HepG2 (cell line): ENCODE results near the gene MVP. TPM values are rescaled to one million over a fixed set of nuclear protein-coding genes. Genes with fewer than 3 reads are reported as not detected.

Experiments
- ATAC-seq: fragments of 200-7000 bp; cut with Tn5 transposase; 3 replicates; pipeline ENCODE4 v1.9.1; 2020; ENCODE audit warnings: mild to moderate bottlenecking, moderate library complexity
- BruUV-seq: library from RNA; stranded (reverse); fragments of 400-500 nt; replicated peaks from 2 replicates; lab custom pipeline; 2021; lab: Mats Ljungman, UMichigan
- CTCF ChIA-PET: fragments of 300-600 bp; formaldehyde crosslinking; extraction: SDS; loops from one replicate; lab custom pipeline; 2021; ENCODE audit warnings: low total read pairs, inconsistent platforms, low intra/inter-chr PET ratio; lab: Yijun Ruan, JAX
- POLR2A ChIA-PET: fragments of 350-600 bp; sonication (Branson Sonifier 250); formaldehyde crosslinking; loops from one replicate; lab custom pipeline; 2020; ENCODE audit warnings: antibody characterized with exemption, inconsistent platforms; lab: Yijun Ruan, JAX
- DNase-seq: peaks from one replicate; pipeline ENCODE4 v3.0.0-alpha.2; 2015; ENCODE audit warnings: low spot score
- FAIRE-seq: peaks from 3 replicates; lab custom pipeline; 2011; peaks lifted over from hg19 to GRCh38; lab: Jason Lieb, UNC
- H2AFZ ChIP-seq: one replicate; pipeline ENCODE4 v1.6.1; 2011; ENCODE audit warnings: low read length, inconsistent platforms
- H3K27ac ChIP-seq: fragments of 300-600 bp; 3 replicates; pipeline ENCODE4 v1.8.0; 2011; ENCODE audit warnings: mixed run types, mild to moderate bottlenecking, mixed read lengths, low read length, inconsistent platforms; ENCODE audit not compliant: insufficient read depth; ENCODE audit errors: extremely low read length
- H3K27me3 ChIP-seq, 2 experiments: fragments of 200-600 bp in 1 of 2; 2 replicates in 1 of 2; 3 replicates in 1 of 2; pipeline versions ENCODE4 v1.6.0 to v1.8.0; 2011; ENCODE audit warnings: low read length in 2 of 2, mild to moderate bottlenecking in 2 of 2, moderate library complexity in 2 of 2, inconsistent platforms in 1 of 2; ENCODE audit not compliant: insufficient read depth in 2 of 2, control insufficient read depth in 1 of 2
- H3K36me3 ChIP-seq, 2 experiments: fragments of 200-600 bp in 1 of 2; replicated peaks in 1 of 2; 2 replicates in 1 of 2; 3 replicates in 1 of 2; pipeline versions ENCODE4 v1.5.1 to v1.8.0; 2011; ENCODE audit warnings: low read length in 2 of 2, inconsistent platforms in 1 of 2; ENCODE audit not compliant: insufficient read depth in 2 of 2, control insufficient read depth in 1 of 2
- H3K4me1 ChIP-seq: 2 replicates; pipeline ENCODE4 v1.5.1; 2012; ENCODE audit warnings: low read length, inconsistent platforms; ENCODE audit not compliant: insufficient read depth
- H3K4me2 ChIP-seq: 2 replicates; pipeline ENCODE4 v1.6.0; 2011; ENCODE audit warnings: low read depth, low read length, inconsistent platforms
- H3K4me3 ChIP-seq, 3 experiments: fragments of 200-600 bp in 1 of 3; sonication (generic), shearing (Covaris generic) in 1 of 3; replicated peaks in 1 of 3; 2 replicates each; pipeline ENCODE4 v1.5.1; 2011 to 2016; ENCODE audit warnings: low read length in 3 of 3, inconsistent platforms in 2 of 3, low read depth in 2 of 3, mild to moderate bottlenecking in 2 of 3, control low read depth in 1 of 3, mixed read lengths in 1 of 3; ENCODE audit not compliant: insufficient read depth in 1 of 3
- H3K79me2 ChIP-seq: one replicate; pipeline ENCODE4 v1.6.1; 2011; ENCODE audit warnings: low read length, inconsistent platforms; ENCODE audit not compliant: insufficient read depth
- H3K9ac ChIP-seq: 2 replicates; pipeline ENCODE4 v1.6.0; 2011; ENCODE audit warnings: mild to moderate bottlenecking, low read depth, low read length, inconsistent platforms; ENCODE audit not compliant: insufficient read depth
- H3K9me3 ChIP-seq: 2 replicates; pipeline ENCODE4 v1.5.1; 2012; ENCODE audit warnings: mild to moderate bottlenecking, low read length
- H4K20me1 ChIP-seq: 2 replicates; pipeline ENCODE4 v1.6.0; 2011; ENCODE audit warnings: inconsistent platforms, mild to moderate bottlenecking, low read length, moderate library complexity; ENCODE audit not compliant: insufficient read depth
- AGO1 ChIP-seq: fragments of 200-400 bp; formaldehyde crosslinking; IDR thresholded peaks from 2 replicates; pipeline ENCODE4 v1.6.1; 2017; ENCODE audit warnings: mild to moderate bottlenecking, low read depth, low read length, moderate library complexity; ENCODE audit not compliant: poor library complexity, severe bottlenecking
- EEA1 ChIP-seq: sonication (generic); formaldehyde crosslinking; IDR thresholded peaks from 2 replicates; pipeline ENCODE4 v1.5.1; 2020; ENCODE audit warnings: mild to moderate bottlenecking, missing genetic modification reagents, borderline replicate concordance
- GLI4 ChIP-seq: sonication (generic); formaldehyde crosslinking; IDR thresholded peaks from 2 replicates; pipeline ENCODE4 v1.5.1; 2020; ENCODE audit warnings: missing genetic modification reagents, mild to moderate bottlenecking, moderate library complexity, borderline replicate concordance
- HDAC1 ChIP-seq: sonication (generic); formaldehyde crosslinking; IDR thresholded peaks from 2 replicates; pipeline ENCODE4 v1.5.1; 2020; ENCODE audit warnings: mild to moderate bottlenecking, missing genetic modification reagents
- HIVEP1 ChIP-seq: sonication (generic); formaldehyde crosslinking; IDR thresholded peaks from 2 replicates; pipeline ENCODE4 v1.4.0; 2020; ENCODE audit warnings: mild to moderate bottlenecking, missing genetic modification reagents
- HNRNPK ChIP-seq: fragments of 200-400 bp; formaldehyde crosslinking; IDR thresholded peaks from 2 replicates; pipeline ENCODE4 v1.6.1; 2018; ENCODE audit warnings: low read length, low read depth, moderate library complexity, mild to moderate bottlenecking; ENCODE audit not compliant: poor library complexity, severe bottlenecking
- MIER2 ChIP-seq: IDR thresholded peaks from 2 replicates; pipeline ENCODE4 v1.6.1; 2016; ENCODE audit warnings: missing biosample characterization, missing genetic modification reagents
- PAWR ChIP-seq: sonication (generic); formaldehyde crosslinking; IDR thresholded peaks from 2 replicates; pipeline ENCODE4 v1.4.0; 2020; ENCODE audit warnings: missing genetic modification reagents, mild to moderate bottlenecking, borderline replicate concordance
- RFXANK ChIP-seq: IDR thresholded peaks from 2 replicates; pipeline ENCODE4 v1.6.1; 2016
- SIX1 ChIP-seq: sonication (generic); formaldehyde crosslinking; IDR thresholded peaks from 2 replicates; pipeline ENCODE4 v1.4.0; 2020; ENCODE audit warnings: missing genetic modification reagents, borderline replicate concordance
- STAT5B ChIP-seq: sonication (generic); formaldehyde crosslinking; IDR thresholded peaks from 2 replicates; pipeline ENCODE4 v1.4.0; 2020; ENCODE audit warnings: missing genetic modification reagents
- TBX2 ChIP-seq: sonication (generic); formaldehyde crosslinking; IDR thresholded peaks from 2 replicates; pipeline ENCODE4 v1.5.0; 2020; ENCODE audit warnings: missing genetic modification reagents, mild to moderate bottlenecking, borderline replicate concordance
- ZBTB1 ChIP-seq: sonication (generic); formaldehyde crosslinking; IDR thresholded peaks from 2 replicates; pipeline ENCODE4 v1.4.0; 2020; ENCODE audit warnings: missing genetic modification reagents, borderline replicate concordance
- ZFY ChIP-seq: sonication (generic); formaldehyde crosslinking; IDR thresholded peaks from 2 replicates; pipeline ENCODE4 v1.4.0; 2020; ENCODE audit warnings: missing genetic modification reagents
- ZMYM2 ChIP-seq: sonication (generic); formaldehyde crosslinking; IDR thresholded peaks from 2 replicates; pipeline ENCODE4 v1.8.0; 2022; ENCODE audit warnings: mild to moderate bottlenecking, missing genetic modification reagents
- ZNF326 ChIP-seq: sonication (generic); formaldehyde crosslinking; IDR thresholded peaks from 2 replicates; pipeline ENCODE4 v1.4.0; 2020; ENCODE audit warnings: missing genetic modification reagents, borderline replicate concordance
- ZNF431 ChIP-seq: sonication (generic); formaldehyde crosslinking; IDR thresholded peaks from 2 replicates; pipeline ENCODE4 v1.9.0; 2022; ENCODE audit warnings: missing genetic modification reagents, low read depth, mild to moderate bottlenecking, borderline replicate concordance
- ZNF549 ChIP-seq: sonication (generic); formaldehyde crosslinking; IDR thresholded peaks from 2 replicates; pipeline ENCODE4 v1.5.0; 2020; ENCODE audit warnings: missing genetic modification reagents
- WGBS: methylation state at CpG from one replicate; pipeline ENCODE4 v1.1.6; 2017; ENCODE audit warnings: low lambda C conversion rate; 5-methylcytosine and 5-hydroxymethylcytosine counted together
- in situ Hi-C: cut with HindIII; loops from 2 replicates; pipeline ENCODE4 v1.10.0; 2017; ENCODE audit warnings: low pct_unique_long_range_greater_than_20kb; ENCODE audit not compliant: extremely low pct_ligation_motif_present
- intact Hi-C: fragments of 100-400 bp; cut with micrococcal nuclease; formaldehyde crosslinking; loops from one replicate; pipeline ENCODE4 v1.10.0; 2022; ENCODE audit not compliant: unreplicated experiment
- polyA plus RNA-seq, 8 experiments: library from polyadenylated mRNA; depleted of rRNA in 3 of 8; stranded (reverse) in 7 of 8; unstranded in 1 of 8; fragments of >200 nt; fragmentation: Illumina TruSeq in 4 of 8; extraction: Trizol in 4 of 8; gene quantifications; 2 replicates each; pipeline versions ENCODE4 v1.2.1 to v1.2.3, GENCODE V29; 2011 to 2016; ENCODE audit warnings: low read depth in 4 of 8, missing spikeins in 1 of 8, mixed read lengths in 1 of 8; ENCODE audit not compliant: insufficient read depth in 1 of 8
- total RNA-seq, 5 experiments: library from RNA; depleted of rRNA; stranded (reverse); fragments of >200 nt; fragmentation: Illumina TruSeq; extraction: Trizol; gene quantifications; 2 replicates each; pipeline ENCODE4 v1.2.3, GENCODE V29; 2016; ENCODE audit warnings: low read depth in 1 of 5
- TF ChIP-seq, protein P1 (sequence below): sonication (generic); formaldehyde crosslinking; IDR thresholded peaks from 2 replicates; pipeline ENCODE4 v1.4.0; 2020; ENCODE audit warnings: missing genetic modification reagents, borderline replicate concordance
- TF ChIP-seq, protein P2 (sequence below): sonication (generic); formaldehyde crosslinking; IDR thresholded peaks from 2 replicates; pipeline ENCODE4 v1.8.0; 2022; ENCODE audit warnings: missing genetic modification reagents, low read depth, mild to moderate bottlenecking, borderline replicate concordance

The MVP gene
- total and polyA plus RNA-seq, 2 of the 13 experiments (the other 11 are each of a cell fraction or from before 2014, with no cell fraction given) = 22.9 to 43.5 TPM

DNA sequence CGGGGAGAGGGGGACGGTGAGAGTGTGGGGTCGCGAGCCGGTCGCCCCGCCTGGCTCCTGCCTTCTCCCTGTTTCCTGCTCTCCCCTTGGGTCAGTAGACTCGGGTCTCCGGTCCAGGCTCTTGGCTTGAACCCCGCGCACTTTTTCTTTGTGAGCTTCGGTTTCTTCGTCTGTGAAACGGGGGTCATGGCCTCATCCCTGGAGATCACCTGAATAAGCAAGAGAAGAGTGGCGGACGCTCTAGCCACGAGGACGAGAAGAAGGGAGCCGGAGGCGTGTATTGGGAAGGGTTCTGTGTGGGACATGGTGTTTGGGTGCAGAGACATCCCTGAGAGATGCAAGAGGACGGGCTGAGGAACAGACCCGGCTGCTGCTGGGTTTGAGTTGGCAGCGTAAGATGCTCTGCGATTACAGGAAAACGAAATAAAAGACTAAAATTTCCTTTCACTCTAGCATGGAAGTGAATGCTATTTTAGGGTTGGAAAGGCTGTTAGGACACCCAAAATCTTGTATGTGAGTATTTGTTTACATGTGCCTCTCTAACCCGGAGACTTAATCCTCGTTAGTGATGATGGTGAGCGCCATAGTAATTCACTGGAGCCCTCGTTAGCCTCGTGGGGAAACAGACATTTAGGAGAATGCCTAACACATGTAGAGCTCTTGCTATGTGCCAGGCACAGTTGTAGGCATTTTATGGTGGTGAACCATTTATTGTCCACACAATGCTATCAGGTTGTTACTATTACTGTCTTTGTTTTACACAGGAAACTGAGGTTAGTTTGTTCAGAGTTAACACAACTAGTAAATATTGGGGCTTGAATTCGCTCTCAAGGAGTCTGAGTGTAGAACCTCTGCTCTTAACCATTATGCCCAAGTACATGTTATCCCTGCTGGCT lies 29.1 kb upstream of the MVP start:
- Histone ChIP-seq H3K27me3 (no peaks in the 10 kb centered on the region; a peak in 1 of 5 replicates), H3K36me3 (peaks cover 0 to 8% of the 10 kb centered on the region in 2 experiments; a peak in 4 of 5 replicates), H3K9ac (peak overlapping the region; percentile 80), H4K20me1 (no peaks in the 10 kb centered on the region), H3K27ac (peak overlapping the region; percentile 60), H3K79me2 (peaks cover 56% of the 10 kb centered on the region), H3K4me3 (peak overlapping the region; percentile 77 to 97 (median 84)), H3K9me3 (no peaks in the 10 kb centered on the region), H2AFZ (no peak overlapping the region), H3K4me1 (peaks cover 59% of the 10 kb centered on the region), H3K4me2 (peak overlapping the region; percentile 92)
- in situ Hi-C loops = no loop called here
- DNase-seq (no peak), ATAC-seq (peak; percentile 45), FAIRE-seq (no peak)
- ChIA-PET CTCF (interaction anchor here (0.8 to 1.7 kb wide), 3 partner anchors 25 to 62 kb away, joined by 3 to 4 read pairs (median 3); partner anchors contain the start of gene PAGR1), POLR2A (interaction anchor here (0.6 to 4.0 kb wide), 20 partner anchors 12 to 274 kb away, joined by 3 to 37 read pairs (median 10); partner anchors contain the start of genes ALDOA, ASPHD1, MAZ and MVP)
- WGBS = under 1% methylated on average over 27 of the region's 31 CpGs
- intact Hi-C loops = loop anchor here (1.0 to 5.0 kb wide), 2 partner anchors 14 to 54 kb away; no protein-coding TSS in a partner anchor
- BruUV-seq = TSS peak; percentile 72
- TF ChIP-seq HIVEP1 (no peak), ZFY (CRISPR knock-in tag) (no peak), ZNF431 (CRISPR knock-in tag) (no peak), SIX1 (CRISPR knock-in tag) (no peak), PAWR (CRISPR knock-in tag) (no peak), ZNF326 (CRISPR knock-in tag) (no peak), AGO1 (no peak), MIER2 (no peak), HNRNPK (no peak), RFXANK (CRISPR knock-in tag) (no peak), ZMYM2 (CRISPR knock-in tag) (no peak), TBX2 (no peak), HDAC1 (no peak), STAT5B (CRISPR knock-in tag) (no peak), EEA1 (CRISPR knock-in tag) (no peak), ZBTB1 (CRISPR knock-in tag) (no peak), GLI4 (no peak), ZNF549 (no peak)
- TF ChIP-seq, protein P1, sequence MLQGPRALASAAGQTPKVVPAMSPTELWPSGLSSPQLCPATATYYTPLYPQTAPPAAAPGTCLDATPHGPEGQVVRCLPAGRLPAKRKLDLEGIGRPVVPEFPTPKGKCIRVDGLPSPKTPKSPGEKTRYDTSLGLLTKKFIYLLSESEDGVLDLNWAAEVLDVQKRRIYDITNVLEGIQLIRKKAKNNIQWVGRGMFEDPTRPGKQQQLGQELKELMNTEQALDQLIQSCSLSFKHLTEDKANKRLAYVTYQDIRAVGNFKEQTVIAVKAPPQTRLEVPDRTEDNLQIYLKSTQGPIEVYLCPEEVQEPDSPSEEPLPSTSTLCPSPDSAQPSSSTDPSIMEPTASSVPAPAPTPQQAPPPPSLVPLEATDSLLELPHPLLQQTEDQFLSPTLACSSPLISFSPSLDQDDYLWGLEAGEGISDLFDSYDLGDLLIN (CRISPR knock-in tag) = no peak
- TF ChIP-seq, protein P2, sequence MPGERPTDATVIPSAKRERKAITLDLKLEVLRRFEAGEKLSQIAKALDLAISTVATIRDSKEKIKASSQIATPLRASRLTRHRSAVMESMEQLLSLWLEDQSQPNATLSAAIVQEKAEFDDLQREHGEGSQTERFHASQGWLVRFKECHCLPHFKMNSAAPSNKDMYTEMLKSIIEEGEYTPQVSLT = no peak
